H1 (cell line): ENCODE data around the gene EDDM3A. TPM values are rescaled to one million over a fixed set of nuclear protein-coding genes. Genes with fewer than 3 reads are reported as not detected.

Source experiments
- CTCF ChIA-PET: fragments of 300-600 bp; sonication (Branson Sonifier 250); formaldehyde crosslinking; loops from one replicate; lab custom pipeline; 2021; ENCODE audit not compliant: partially characterized antibody; lab: Charles Lee
- POLR2A ChIA-PET: fragments of 300-600 bp; sonication (Branson Sonifier 250); formaldehyde crosslinking; loops from one replicate; lab custom pipeline; 2021; ENCODE audit warnings: inconsistent platforms; ENCODE audit not compliant: partially characterized antibody; lab: Charles Lee
- DNase-seq, 2 experiments: peaks; one replicate each; pipeline versions ENCODE4 v3.0.0 to v3.0.0-alpha.2; 2010 to 2022; ENCODE audit warnings: low spot score in 2 of 2, low read depth in 1 of 2, mixed read lengths in 1 of 2
- FAIRE-seq: peaks from 2 replicates; lab custom pipeline; 2011; peaks lifted over from hg19 to GRCh38; lab: Jason Lieb, UNC
- H2AFZ ChIP-seq: 2 replicates; pipeline ENCODE4 v1.8.1; 2012; ENCODE audit warnings: low read length, inconsistent platforms
- H2AK5ac ChIP-seq: 2 replicates; pipeline ENCODE4 v1.6.1; 2013; ENCODE audit warnings: low read depth, low read length
- H2BK120ac ChIP-seq: replicated peaks from 2 replicates; pipeline ENCODE3; 2013; ENCODE audit warnings: low read depth, low read length, inconsistent platforms
- H2BK12ac ChIP-seq: 2 replicates; pipeline ENCODE4 v1.6.1; 2013; ENCODE audit warnings: low read depth, low read length
- H2BK15ac ChIP-seq: 2 replicates; pipeline ENCODE4 v1.6.1; 2013; ENCODE audit warnings: low read length
- H2BK20ac ChIP-seq: 2 replicates; pipeline ENCODE4 v1.6.1; 2013; ENCODE audit warnings: low read length
- H2BK5ac ChIP-seq: 2 replicates; pipeline ENCODE4 v1.6.1; 2013; ENCODE audit warnings: low read depth, low read length
- H3K14ac ChIP-seq: 2 replicates; pipeline ENCODE4 v1.6.1; 2013; ENCODE audit warnings: inconsistent platforms; ENCODE audit not compliant: insufficient read length
- H3K18ac ChIP-seq: 2 replicates; pipeline ENCODE4 v1.6.1; 2013; ENCODE audit warnings: low read length; ENCODE audit errors: extremely low read depth
- H3K23ac ChIP-seq: 2 replicates; pipeline ENCODE4 v1.6.1; 2013; ENCODE audit warnings: inconsistent platforms; ENCODE audit not compliant: insufficient read length
- H3K23me2 ChIP-seq: 2 replicates; pipeline ENCODE4 v1.6.1; 2013; ENCODE audit warnings: low read depth, low read length
- H3K27ac ChIP-seq: 2 replicates; pipeline ENCODE4 v1.6.1; 2011; ENCODE audit warnings: low read depth, low read length, inconsistent platforms
- H3K27me3 ChIP-seq, 4 experiments: replicated peaks in 1 of 4; 1 replicate in 1 of 4; 2 replicates in 3 of 4; pipeline versions ENCODE4 v1.6.1 to v1.8.1; 2011 to 2013; ENCODE audit warnings: low read length in 3 of 4, mild to moderate bottlenecking in 3 of 4, inconsistent platforms in 2 of 4, mixed read lengths in 2 of 4, moderate library complexity in 1 of 4; ENCODE audit not compliant: control insufficient read depth in 3 of 4, insufficient read depth in 3 of 4; ENCODE audit errors: extremely low read depth in 1 of 4
- H3K36me3 ChIP-seq, 4 experiments: 2 replicates each; pipeline versions ENCODE4 v1.6.1 to v1.8.1; 2011 to 2013; ENCODE audit warnings: mild to moderate bottlenecking in 4 of 4, low read length in 3 of 4, moderate library complexity in 2 of 4, control low read depth in 1 of 4, inconsistent platforms in 1 of 4; ENCODE audit not compliant: insufficient read depth in 4 of 4, control insufficient read depth in 2 of 4
- H3K4ac ChIP-seq: replicated peaks from 2 replicates; pipeline ENCODE3; 2013; ENCODE audit warnings: low read length, low read depth, mixed read lengths, inconsistent platforms; ENCODE audit not compliant: insufficient read length
- H3K4me1 ChIP-seq, 4 experiments: replicated peaks in 1 of 4; 1 replicate in 1 of 4; 2 replicates in 3 of 4; pipeline versions ENCODE4 v1.6.1 to v1.8.1; 2011 to 2013; ENCODE audit warnings: low read length in 3 of 4, inconsistent platforms in 2 of 4, mixed read lengths in 1 of 4; ENCODE audit not compliant: insufficient read depth in 4 of 4, control insufficient read depth in 3 of 4
- H3K4me2 ChIP-seq, 2 experiments: 2 replicates each; pipeline versions ENCODE4 v1.6.1 to v1.8.1; 2011 to 2013; ENCODE audit warnings: low read depth in 2 of 2, low read length in 2 of 2, control low read depth in 1 of 2, inconsistent platforms in 1 of 2, mild to moderate bottlenecking in 1 of 2; ENCODE audit not compliant: insufficient read depth in 1 of 2
- H3K4me3 ChIP-seq, 4 experiments: fragments of 200-600, 300-600 bp in 1 of 4; sonication (generic), shearing (Covaris generic), sonication (Bioruptor Twin) in 1 of 4; 2 replicates each; pipeline versions ENCODE4 v1.5.1 to v1.8.1; 2011 to 2016; ENCODE audit warnings: low read length in 4 of 4, low read depth in 3 of 4, control low read depth in 2 of 4, inconsistent platforms in 2 of 4, mild to moderate bottlenecking in 2 of 4, mixed read lengths in 1 of 4, moderate library complexity in 1 of 4; ENCODE audit not compliant: insufficient read depth in 2 of 4; ENCODE audit errors: extremely low read depth in 1 of 4
- H3K56ac ChIP-seq: replicated peaks from 2 replicates; pipeline ENCODE3; 2013; ENCODE audit warnings: low read depth, mild to moderate bottlenecking, mixed read lengths, low read length, inconsistent platforms; ENCODE audit not compliant: insufficient read length
- H3K79me1 ChIP-seq: 2 replicates; pipeline ENCODE4 v1.6.1; 2013; ENCODE audit warnings: low read depth, low read length, control low read depth
- H3K79me2 ChIP-seq, 2 experiments: 2 replicates each; pipeline versions ENCODE4 v1.6.1 to v1.8.1; 2012 to 2013; ENCODE audit warnings: low read length in 2 of 2, mild to moderate bottlenecking in 2 of 2, inconsistent platforms in 1 of 2; ENCODE audit not compliant: insufficient read depth in 2 of 2, control insufficient read depth in 1 of 2
- H3K9ac ChIP-seq, 4 experiments: replicated peaks in 1 of 4; 1 replicate in 1 of 4; 2 replicates in 3 of 4; pipeline versions ENCODE4 v1.6.1 to v1.8.1; 2011 to 2013; ENCODE audit warnings: low read depth in 3 of 4, low read length in 3 of 4, control low read depth in 2 of 4, mild to moderate bottlenecking in 2 of 4, moderate library complexity in 2 of 4, inconsistent platforms in 1 of 4; ENCODE audit errors: extremely low read depth in 1 of 4
- H3K9me3 ChIP-seq, 2 experiments: 2 replicates each; pipeline versions ENCODE4 v1.6.1 to v1.8.1; 2012 to 2013; ENCODE audit warnings: mild to moderate bottlenecking in 2 of 2, moderate library complexity in 2 of 2, control low read depth in 1 of 2, inconsistent platforms in 1 of 2, low read depth in 1 of 2, low read length in 1 of 2, mixed read lengths in 1 of 2; ENCODE audit not compliant: insufficient read depth in 2 of 2
- H4K20me1 ChIP-seq, 2 experiments: replicated peaks in 1 of 2; 2 replicates each; pipeline versions ENCODE3 to v1.8.1; 2011 to 2013; ENCODE audit warnings: inconsistent platforms in 2 of 2, low read length in 2 of 2, mild to moderate bottlenecking in 1 of 2; ENCODE audit not compliant: insufficient read depth in 2 of 2, control insufficient read depth in 1 of 2
- H4K5ac ChIP-seq: 2 replicates; pipeline ENCODE4 v1.6.1; 2013; ENCODE audit warnings: low read length, low read depth, mixed read lengths, inconsistent platforms; ENCODE audit not compliant: insufficient read length
- H4K8ac ChIP-seq: 2 replicates; pipeline ENCODE4 v1.8.0; 2013; ENCODE audit warnings: mild to moderate bottlenecking, moderate library complexity, low read length, inconsistent platforms; ENCODE audit not compliant: insufficient read depth; ENCODE audit errors: extremely low read depth
- H4K91ac ChIP-seq: replicated peaks from 2 replicates; pipeline ENCODE3; 2013; ENCODE audit warnings: low read length, mixed read lengths, inconsistent platforms; ENCODE audit not compliant: insufficient read length
- BCL11A ChIP-seq, 2 experiments: IDR thresholded peaks; one replicate each; pipeline ENCODE4 v1.6.1; 2011; ENCODE audit warnings: low read depth in 2 of 2, low read length in 2 of 2, mild to moderate bottlenecking in 2 of 2
- CHD2 ChIP-seq: IDR thresholded peaks from 2 replicates; pipeline ENCODE4 v1.6.1; 2012; ENCODE audit warnings: low read length, improper control_type of control experiment
- HDAC2 ChIP-seq, 2 experiments: fragments of 300-600 bp in 1 of 2; sonication (generic) in 1 of 2; IDR thresholded peaks; 2 replicates each; pipeline ENCODE4 v1.6.1; 2011 to 2012; ENCODE audit warnings: low read depth in 2 of 2, low read length in 2 of 2, mild to moderate bottlenecking in 2 of 2, moderate library complexity in 2 of 2, borderline replicate concordance in 1 of 2, inconsistent platforms in 1 of 2
- JUN ChIP-seq: IDR thresholded peaks from 2 replicates; pipeline ENCODE4 v1.6.1; 2011; ENCODE audit warnings: low read depth, mild to moderate bottlenecking, improper control_type of control experiment, low read length
- SRF ChIP-seq: IDR thresholded peaks from 2 replicates; pipeline ENCODE4 v1.6.1; 2011; ENCODE audit warnings: mild to moderate bottlenecking, low read depth, low read length, moderate library complexity
- WGBS, 2 experiments: shearing (Covaris generic) in 1 of 2; methylation state at CpG; one replicate each; pipeline versions ENCODE4 v1.1.6 to v1.1.7; 2013 to 2015; ENCODE audit warnings: low lambda C conversion rate in 2 of 2, mixed read lengths in 2 of 2, inconsistent platforms in 1 of 2, low coverage in 1 of 2, missing lambda C conversion rate in 1 of 2; ENCODE audit not compliant: insufficient replicate concordance in 2 of 2, insufficient coverage in 1 of 2, insufficient read length in 1 of 2; ENCODE audit errors: extremely low coverage in 1 of 2, missing lambda C conversion rate in 1 of 2; 5-methylcytosine and 5-hydroxymethylcytosine counted together
- polyA plus RNA-seq, 7 experiments: library from polyadenylated mRNA; depleted of rRNA in 3 of 7; stranded (reverse) in 5 of 7; unstranded in 2 of 7; fragments of >200 nt in 5 of 7; fragments of 200-250 nt in 2 of 7; gene quantifications; 1 replicate in 5 of 7; 2 replicates in 1 of 7; 4 replicates in 1 of 7; pipeline versions ENCODE4 v1.2.1 to v1.2.3, GENCODE V29; 2011 to 2013; ENCODE audit warnings: missing spikeins in 2 of 7, mixed read lengths in 2 of 7
- total RNA-seq: library from RNA; stranded (reverse); fragmentation: NEBNext Ultra II Directional; extraction: Animal tissue kit (Norgen Biotek cat#: 25700); gene quantifications from 2 replicates; pipeline ENCODE4 v1.2.1, GENCODE V29; 2021

Gene EDDM3A
- total and polyA plus RNA-seq, 2 of the 8 experiments (the other 6 are each of a cell fraction or from before 2014, with no cell fraction given): 0.09 TPM; not detected in 1

GRCh38 chr14:20720741-20721140 lies 24.9 kb upstream of the EDDM3A start:
- POLR2A ChIA-PET: no interaction called here

More at GRCh38 chr14:20720741-20721140, 24.9 kb upstream of the EDDM3A start:
- H3K27ac ChIP-seq: no peak overlapping the region
- FAIRE-seq (no peak), DNase-seq (no peak)
- no peak overlapping the region for H3K18ac ChIP-seq
- WGBS, 2 experiments: 90% methylated on average over 6 of the region's 6 CpGs; no CpG with 5 or more reads in 1 of the 2 experiments
- H3K79me2 ChIP-seq: no peaks in the 10 kb centered on the region
- H2AFZ ChIP-seq: no peak overlapping the region
- H3K23me2 ChIP-seq: no peaks in the 10 kb centered on the region
- H2AK5ac ChIP-seq: no peak overlapping the region
- no peak for TF ChIP-seq BCL11A (IDR thresholded peaks at IDR 0.05; ENCODE audit: low read depth in 2 of 2, low read length in 2 of 2)
- TF ChIP-seq CHD2: no peak
- no peak for TF ChIP-seq SRF
- no peak for TF ChIP-seq HDAC2 (IDR thresholded peaks at IDR 0.05; ENCODE audit: borderline replicate concordance in 1 of 2, low read depth in 2 of 2, low read length in 2 of 2)
- TF ChIP-seq JUN: no peak
- no peak overlapping the region for H3K56ac ChIP-seq
- no peaks in the 10 kb centered on the region for H3K79me1 ChIP-seq
- no peak overlapping the region for H4K91ac ChIP-seq
- no peak overlapping the region for H3K23ac ChIP-seq
- no peak overlapping the region for H3K4ac ChIP-seq
- H4K20me1 ChIP-seq: no peaks in the 10 kb centered on the region
- H3K9me3 ChIP-seq: no peaks in the 10 kb centered on the region
- no peak overlapping the region for H3K9ac ChIP-seq
- no peak overlapping the region for H4K5ac ChIP-seq
- H2BK120ac ChIP-seq: no peak overlapping the region
- no peak overlapping the region for H3K4me2 ChIP-seq
- no peak overlapping the region for H4K8ac ChIP-seq
- no peak overlapping the region for H2BK12ac ChIP-seq
- no peak overlapping the region for H2BK5ac ChIP-seq
- H2BK15ac ChIP-seq: no peak overlapping the region
- no peak overlapping the region for H3K14ac ChIP-seq
- CTCF ChIA-PET: interaction anchor here (0.7 to 1.4 kb wide), 3 partner anchors 10 to 643 kb away, joined by 3 to 9 read pairs (median 3); no protein-coding TSS in a partner anchor
- no peak overlapping the region for H2BK20ac ChIP-seq
- no peak overlapping the region for H3K4me3 ChIP-seq
- peaks cover 0 to 3% (median 0%) of the 10 kb centered on the region in 4 experiments; a peak in 1 of 7 replicates for H3K27me3 ChIP-seq
- no peaks in the 10 kb centered on the region for H3K4me1 ChIP-seq
- H3K36me3 ChIP-seq: no peaks in the 10 kb centered on the region
